HepG2 (cell line): ENCODE data around the gene KRTAP5-4. TPM values are rescaled to one million over a fixed set of nuclear protein-coding genes. Genes with fewer than 3 reads are reported as not detected.

ENCODE experiments used
- ATAC-seq: fragments of 200-7000 bp; cut with Tn5 transposase; 3 replicates; pipeline ENCODE4 v1.9.1; 2020; ENCODE audit warnings: mild to moderate bottlenecking, moderate library complexity
- Bru-seq: library from RNA; stranded (reverse); fragments of 400-500 nt; gene quantifications from one replicate; lab custom pipeline; 2021; lab: Mats Ljungman, UMichigan
- BruChase-seq, 2 experiments: library from RNA; stranded (reverse); fragments of 400-500 nt; gene quantifications; one replicate each; lab custom pipeline; 2021; lab: Mats Ljungman, UMichigan
- BruUV-seq: library from RNA; stranded (reverse); fragments of 400-500 nt; replicated peaks from 2 replicates; lab custom pipeline; 2021; lab: Mats Ljungman, UMichigan
- CTCF ChIA-PET: fragments of 300-600 bp; formaldehyde crosslinking; extraction: SDS; loops from one replicate; lab custom pipeline; 2021; ENCODE audit warnings: low total read pairs, inconsistent platforms, low intra/inter-chr PET ratio; lab: Yijun Ruan, JAX
- POLR2A ChIA-PET: fragments of 350-600 bp; sonication (Branson Sonifier 250); formaldehyde crosslinking; loops from one replicate; lab custom pipeline; 2020; ENCODE audit warnings: antibody characterized with exemption, inconsistent platforms; lab: Yijun Ruan, JAX
- DNase-seq: peaks from one replicate; pipeline ENCODE4 v3.0.0-alpha.2; 2015; ENCODE audit warnings: low spot score
- FAIRE-seq: peaks from 3 replicates; lab custom pipeline; 2011; peaks lifted over from hg19 to GRCh38; lab: Jason Lieb, UNC
- H2AFZ ChIP-seq: one replicate; pipeline ENCODE4 v1.6.1; 2011; ENCODE audit warnings: low read length, inconsistent platforms
- H3K27ac ChIP-seq: fragments of 300-600 bp; 3 replicates; pipeline ENCODE4 v1.8.0; 2011; ENCODE audit warnings: mixed run types, mild to moderate bottlenecking, mixed read lengths, low read length, inconsistent platforms; ENCODE audit not compliant: insufficient read depth; ENCODE audit errors: extremely low read length
- H3K27me3 ChIP-seq, 2 experiments: fragments of 200-600 bp in 1 of 2; 2 replicates in 1 of 2; 3 replicates in 1 of 2; pipeline versions ENCODE4 v1.6.0 to v1.8.0; 2011; ENCODE audit warnings: low read length in 2 of 2, mild to moderate bottlenecking in 2 of 2, moderate library complexity in 2 of 2, inconsistent platforms in 1 of 2; ENCODE audit not compliant: insufficient read depth in 2 of 2, control insufficient read depth in 1 of 2
- H3K36me3 ChIP-seq, 2 experiments: fragments of 200-600 bp in 1 of 2; replicated peaks in 1 of 2; 2 replicates in 1 of 2; 3 replicates in 1 of 2; pipeline versions ENCODE4 v1.5.1 to v1.8.0; 2011; ENCODE audit warnings: low read length in 2 of 2, inconsistent platforms in 1 of 2; ENCODE audit not compliant: insufficient read depth in 2 of 2, control insufficient read depth in 1 of 2
- H3K4me1 ChIP-seq: 2 replicates; pipeline ENCODE4 v1.5.1; 2012; ENCODE audit warnings: low read length, inconsistent platforms; ENCODE audit not compliant: insufficient read depth
- H3K4me2 ChIP-seq: 2 replicates; pipeline ENCODE4 v1.6.0; 2011; ENCODE audit warnings: low read depth, low read length, inconsistent platforms
- H3K4me3 ChIP-seq, 3 experiments: fragments of 200-600 bp in 1 of 3; sonication (generic), shearing (Covaris generic) in 1 of 3; replicated peaks in 1 of 3; 2 replicates each; pipeline ENCODE4 v1.5.1; 2011 to 2016; ENCODE audit warnings: low read length in 3 of 3, inconsistent platforms in 2 of 3, low read depth in 2 of 3, mild to moderate bottlenecking in 2 of 3, control low read depth in 1 of 3, mixed read lengths in 1 of 3; ENCODE audit not compliant: insufficient read depth in 1 of 3
- H3K79me2 ChIP-seq: one replicate; pipeline ENCODE4 v1.6.1; 2011; ENCODE audit warnings: low read length, inconsistent platforms; ENCODE audit not compliant: insufficient read depth
- H3K9ac ChIP-seq: 2 replicates; pipeline ENCODE4 v1.6.0; 2011; ENCODE audit warnings: mild to moderate bottlenecking, low read depth, low read length, inconsistent platforms; ENCODE audit not compliant: insufficient read depth
- H3K9me3 ChIP-seq: 2 replicates; pipeline ENCODE4 v1.5.1; 2012; ENCODE audit warnings: mild to moderate bottlenecking, low read length
- H4K20me1 ChIP-seq: 2 replicates; pipeline ENCODE4 v1.6.0; 2011; ENCODE audit warnings: inconsistent platforms, mild to moderate bottlenecking, low read length, moderate library complexity; ENCODE audit not compliant: insufficient read depth
- NFRKB ChIP-seq: fragments of 450-650 bp; IDR thresholded peaks from 2 replicates; pipeline ENCODE4 v1.6.1; 2017
- PCBP2 ChIP-seq: fragments of 200-400 bp; formaldehyde crosslinking; optimal IDR thresholded peaks from 2 replicates; pipeline ENCODE3; 2018; ENCODE audit warnings: low read length, low read depth; ENCODE audit not compliant: poor library complexity, severe bottlenecking
- WGBS: methylation state at CpG from one replicate; pipeline ENCODE4 v1.1.6; 2017; ENCODE audit warnings: low lambda C conversion rate; 5-methylcytosine and 5-hydroxymethylcytosine counted together
- in situ Hi-C: cut with HindIII; loops from 2 replicates; pipeline ENCODE4 v1.10.0; 2017; ENCODE audit warnings: low pct_unique_long_range_greater_than_20kb; ENCODE audit not compliant: extremely low pct_ligation_motif_present
- intact Hi-C: fragments of 100-400 bp; cut with micrococcal nuclease; formaldehyde crosslinking; loops from one replicate; pipeline ENCODE4 v1.10.0; 2022; ENCODE audit not compliant: unreplicated experiment
- long read RNA-seq, 2 experiments: library from RNA in 1 of 2; library from polyadenylated mRNA in 1 of 2; stranded (forward) in 1 of 2; unstranded in 1 of 2; transcript quantifications; one replicate each; pipeline ENCODE4 v2.0.0, GENCODE V29; 2019 to 2022
- polyA minus RNA-seq, 3 experiments: library from RNA; depleted of rRNA, polyadenylated mRNA; stranded (reverse); fragments of >200 nt; gene quantifications; 2 replicates each; pipeline ENCODE4 v1.2.3, GENCODE V29; 2011; ENCODE audit warnings: low replicate concordance in 1 of 3
- polyA plus RNA-seq, 8 experiments: library from polyadenylated mRNA; depleted of rRNA in 3 of 8; stranded (reverse) in 7 of 8; unstranded in 1 of 8; fragments of >200 nt; fragmentation: Illumina TruSeq in 4 of 8; extraction: Trizol in 4 of 8; gene quantifications; 2 replicates each; pipeline versions ENCODE4 v1.2.1 to v1.2.3, GENCODE V29; 2011 to 2016; ENCODE audit warnings: low read depth in 4 of 8, missing spikeins in 1 of 8, mixed read lengths in 1 of 8; ENCODE audit not compliant: insufficient read depth in 1 of 8
- total RNA-seq, 5 experiments: library from RNA; depleted of rRNA; stranded (reverse); fragments of >200 nt; fragmentation: Illumina TruSeq; extraction: Trizol; gene quantifications; 2 replicates each; pipeline ENCODE4 v1.2.3, GENCODE V29; 2016; ENCODE audit warnings: low read depth in 1 of 5
- TF ChIP-seq, protein P1 (sequence below): sonication (generic); formaldehyde crosslinking; IDR thresholded peaks from 2 replicates; pipeline ENCODE4 v1.5.0; 2020; ENCODE audit warnings: missing genetic modification reagents

KRTAP5-4 gene
- total RNA-seq (2016; rRNA removed; fragmentation: Illumina TruSeq; extraction: Trizol) (not detected in 2 replicates), polyA plus RNA-seq (2011; rRNA removed) (not detected in 2 replicates), polyA minus RNA-seq (2011; rRNA and poly(A)+ RNA removed; ENCODE audit: low replicate concordance) (not detected in 2 replicates), Bru-seq, nascent RNA (not detected), BruChase-seq, experiment 1, labeled RNA remaining after a 6-hour chase (not detected), BruChase-seq, experiment 2, labeled RNA remaining after a 2-hour chase (not detected)
- not detected in 2 replicates for total RNA-seq (2016; cell fraction: cytosol; rRNA removed; fragmentation: Illumina TruSeq; extraction: Trizol; ENCODE audit: low read depth)
- not detected in 2 replicates for total RNA-seq (2016; cell fraction: insoluble cytoplasmic fraction; rRNA removed; fragmentation: Illumina TruSeq; extraction: Trizol)
- not detected in 2 replicates for total RNA-seq (2016; cell fraction: membrane; rRNA removed; fragmentation: Illumina TruSeq; extraction: Trizol)
- total RNA-seq (2016; cell fraction: nucleus; rRNA removed; fragmentation: Illumina TruSeq; extraction: Trizol) = not detected in 2 replicates
- polyA plus RNA-seq (2011; cell fraction: cytosol; rRNA removed) = not detected in 2 replicates
- 0.16 TPM in 1 of 2 replicates, not detected in the other for polyA plus RNA-seq (2011; cell fraction: nucleus; rRNA removed)
- polyA plus RNA-seq (2012) = not detected in 2 replicates
- not detected in 2 replicates for polyA plus RNA-seq (2016; cell fraction: cytosol; fragmentation: Illumina TruSeq; extraction: Trizol; ENCODE audit: low read depth)
- polyA plus RNA-seq (2016; cell fraction: insoluble cytoplasmic fraction; fragmentation: Illumina TruSeq; extraction: Trizol; ENCODE audit: low read depth) = not detected in 2 replicates
- polyA plus RNA-seq (2016; cell fraction: membrane; fragmentation: Illumina TruSeq; extraction: Trizol; ENCODE audit: low read depth) = not detected in 2 replicates
- polyA plus RNA-seq (2016; cell fraction: nucleus; fragmentation: Illumina TruSeq; extraction: Trizol; ENCODE audit: insufficient read depth, low read depth) = not detected in 2 replicates
- not detected in 2 replicates for polyA minus RNA-seq (2011; cell fraction: cytosol; rRNA and poly(A)+ RNA removed)
- polyA minus RNA-seq (2011; cell fraction: nucleus; rRNA and poly(A)+ RNA removed) = not detected in 2 replicates
- long read RNA-seq, experiment 1 = 0 reads
- long read RNA-seq, experiment 2 = 0 reads

DNA sequence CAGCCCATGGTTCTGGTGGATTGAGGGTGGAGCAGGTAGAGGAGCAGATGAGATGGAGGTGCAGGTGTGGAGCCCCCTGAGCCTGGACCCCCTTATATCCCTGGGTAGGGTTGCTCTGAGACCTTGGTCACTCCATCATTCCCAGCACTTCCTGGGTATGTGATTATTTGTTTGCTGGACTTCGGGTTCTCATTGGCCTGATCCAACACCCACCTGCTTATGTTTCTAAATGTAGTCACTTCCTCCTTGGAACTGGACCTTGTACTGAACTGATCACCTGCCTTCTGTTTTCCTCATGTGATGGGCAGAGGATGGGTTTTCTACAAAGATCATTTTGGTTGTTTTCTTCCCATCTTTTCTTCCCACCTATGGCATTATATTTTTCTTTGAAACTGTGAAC lies at the start of gene KRTAP5-4:
KRTAP5-4 (minus strand) TSS at position 53 of the 400 bp plus-strand sequence; CDS start at position 8, 45 bp downstream.
- 0% methylated on average over 1 of the region's 1 CpG for WGBS
- no peak within 1 kb of the TSS for H2AFZ ChIP-seq
- TF ChIP-seq, protein P1, sequence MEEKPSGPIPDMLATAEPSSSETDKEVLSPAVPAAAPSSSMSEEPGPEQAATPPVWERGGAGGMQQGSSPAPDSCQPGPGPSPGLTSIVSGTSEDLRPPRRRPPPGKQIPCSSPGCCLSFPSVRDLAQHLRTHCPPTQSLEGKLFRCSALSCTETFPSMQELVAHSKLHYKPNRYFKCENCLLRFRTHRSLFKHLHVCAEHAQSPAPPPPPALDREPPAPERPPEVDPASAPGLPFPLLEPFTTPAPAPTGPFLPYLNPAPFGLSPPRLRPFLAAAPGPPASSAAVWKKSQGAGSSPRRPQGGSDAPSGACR (CRISPR knock-in tag) = no peak
- TF ChIP-seq PCBP2 (no peak), NFRKB (no peak)
- H4K20me1 ChIP-seq = no peaks in the 10 kb centered on the region
- H3K36me3 ChIP-seq = no peaks in the 10 kb centered on the region
- no TSS peak for BruUV-seq
- ATAC-seq (no peak), FAIRE-seq (no peak), DNase-seq (no peak)
- no peak within 1 kb of the TSS for H3K4me2 ChIP-seq
- H3K79me2 ChIP-seq = no peaks in the 10 kb centered on the region
- no peak within 1 kb of the TSS for H3K4me3 ChIP-seq
- H3K27ac ChIP-seq = no peak within 1 kb of the TSS
- H3K4me1 ChIP-seq = no peaks in the 10 kb centered on the region
- peaks cover 5 to 35% of the 10 kb centered on the region in 2 experiments for H3K27me3 ChIP-seq
- in situ Hi-C loops (no loop called here), intact Hi-C loops (no loop called here)
- ChIA-PET POLR2A (no interaction called here), CTCF (no interaction called here)
- no peaks in the 10 kb centered on the region for H3K9me3 ChIP-seq
- H3K9ac ChIP-seq = no peak within 1 kb of the TSS
